ENCODE measurements around the gene NR2F1-AS1. TPM values are rescaled to one million over a fixed set of nuclear protein-coding genes. Genes with fewer than 3 reads are reported as not detected.

The NR2F1-AS1 gene
- total RNA-seq, 1 donor from 2014 or later = 19.0 TPM

DNA sequence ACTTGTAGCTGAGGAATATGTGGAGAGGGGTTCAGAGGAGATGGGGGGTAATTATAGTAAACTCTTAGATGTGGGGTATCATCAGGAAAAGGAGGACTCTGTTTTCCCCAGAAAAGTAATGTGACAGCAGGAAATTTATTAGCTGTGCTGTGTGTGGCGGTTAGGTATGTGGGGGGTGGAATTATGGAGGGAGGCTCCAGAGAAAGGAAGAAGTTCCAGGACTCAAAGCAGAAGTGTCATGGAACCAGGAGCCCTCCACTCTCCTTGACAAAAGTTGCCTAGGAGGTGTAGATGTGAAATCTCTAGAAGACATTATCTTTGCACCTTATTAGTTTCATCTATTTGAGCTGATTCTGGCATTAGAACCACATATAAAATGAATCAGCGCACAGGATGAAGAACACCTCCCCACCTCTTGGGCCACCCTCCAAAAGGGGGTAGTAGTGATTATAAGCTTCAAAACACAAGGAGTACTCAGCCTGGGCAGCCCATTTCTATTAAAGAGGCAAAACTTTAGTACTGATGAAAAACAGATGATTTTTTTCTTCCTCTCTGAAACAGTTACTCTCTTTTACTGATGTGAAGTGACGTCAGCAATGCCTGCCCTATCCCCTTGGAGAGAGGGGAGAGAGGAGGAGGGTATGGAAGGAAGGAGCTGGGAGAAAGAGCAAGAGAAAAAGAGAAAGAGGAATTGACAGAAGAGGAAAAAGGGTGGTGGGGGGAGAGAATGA is 20.2 kb upstream of the NR2F1-AS1 start:
- Mint-ChIP-seq H3K36me3 (no peaks in the 10 kb centered on the region), H3K4me3 (peak overlapping the region; percentile 83), H3K27ac (no peak overlapping the region), H3K27me3 (peaks cover 26% of the 10 kb centered on the region), H3K4me1 (ENCODE audit: unreplicated experiment) (peaks cover 27% of the 10 kb centered on the region), H3K9me3 (no peaks in the 10 kb centered on the region)
- no peak for DNase-seq (ENCODE audit: extremely low spot score, unreplicated experiment)
- TF ChIP-seq, protein P1, sequence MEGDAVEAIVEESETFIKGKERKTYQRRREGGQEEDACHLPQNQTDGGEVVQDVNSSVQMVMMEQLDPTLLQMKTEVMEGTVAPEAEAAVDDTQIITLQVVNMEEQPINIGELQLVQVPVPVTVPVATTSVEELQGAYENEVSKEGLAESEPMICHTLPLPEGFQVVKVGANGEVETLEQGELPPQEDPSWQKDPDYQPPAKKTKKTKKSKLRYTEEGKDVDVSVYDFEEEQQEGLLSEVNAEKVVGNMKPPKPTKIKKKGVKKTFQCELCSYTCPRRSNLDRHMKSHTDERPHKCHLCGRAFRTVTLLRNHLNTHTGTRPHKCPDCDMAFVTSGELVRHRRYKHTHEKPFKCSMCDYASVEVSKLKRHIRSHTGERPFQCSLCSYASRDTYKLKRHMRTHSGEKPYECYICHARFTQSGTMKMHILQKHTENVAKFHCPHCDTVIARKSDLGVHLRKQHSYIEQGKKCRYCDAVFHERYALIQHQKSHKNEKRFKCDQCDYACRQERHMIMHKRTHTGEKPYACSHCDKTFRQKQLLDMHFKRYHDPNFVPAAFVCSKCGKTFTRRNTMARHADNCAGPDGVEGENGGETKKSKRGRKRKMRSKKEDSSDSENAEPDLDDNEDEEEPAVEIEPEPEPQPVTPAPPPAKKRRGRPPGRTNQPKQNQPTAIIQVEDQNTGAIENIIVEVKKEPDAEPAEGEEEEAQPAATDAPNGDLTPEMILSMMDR (conservative IDR thresholded peaks at IDR 0.05) = no peak

DNA sequence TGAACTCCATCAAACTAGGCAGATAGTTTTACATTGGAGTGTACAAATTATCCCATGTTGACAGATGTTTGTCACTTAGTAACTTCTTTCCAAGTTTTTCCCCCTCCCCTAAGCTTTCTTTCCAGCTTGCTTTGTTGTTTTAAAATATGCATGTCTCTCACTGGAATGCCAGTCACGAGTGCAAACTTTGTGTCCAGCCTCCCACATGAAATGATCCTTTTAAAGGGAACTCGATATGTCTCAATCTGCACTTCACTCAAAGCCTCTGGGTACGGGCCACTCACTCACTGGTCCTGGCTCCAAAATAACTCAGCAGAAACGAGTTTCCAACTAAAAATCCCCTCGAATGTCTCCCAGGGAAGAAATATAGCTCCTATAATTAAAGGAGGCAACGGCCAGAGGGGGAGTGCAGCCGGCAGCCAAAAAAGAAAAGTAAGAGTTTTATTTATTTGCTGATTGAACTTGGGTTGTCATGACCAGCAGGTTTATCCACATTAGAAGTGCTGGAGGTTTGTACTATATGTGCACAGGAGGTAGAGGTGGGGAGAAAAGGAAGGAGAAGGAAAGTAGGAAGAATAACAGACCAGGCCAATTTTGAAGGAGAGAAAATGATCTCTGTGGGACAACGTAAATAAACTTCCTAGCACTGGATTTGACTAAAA is 19.5 kb upstream of the NR2F1-AS1 start:
- H3K27ac Mint-ChIP-seq = no peak overlapping the region
- H3K9me3 Mint-ChIP-seq = no peaks in the 10 kb centered on the region
- peaks cover 26% of the 10 kb centered on the region for H3K27me3 Mint-ChIP-seq
- TF ChIP-seq, protein P1 (conservative IDR thresholded peaks at IDR 0.05) = no peak
- DNase-seq (ENCODE audit: extremely low spot score, unreplicated experiment) = no peak
- H3K4me3 Mint-ChIP-seq = no peak overlapping the region
- peaks cover 7% of the 10 kb centered on the region for H3K36me3 Mint-ChIP-seq
- peaks cover 27% of the 10 kb centered on the region for H3K4me1 Mint-ChIP-seq (ENCODE audit: unreplicated experiment)

- Mint-ChIP-seq H3K27me3 (peaks cover 26% of the 10 kb centered on the region), H3K9me3 (no peaks in the 10 kb centered on the region), H3K27ac (no peak overlapping the region), H3K4me1 (ENCODE audit: unreplicated experiment) (peaks cover 17% of the 10 kb centered on the region), H3K4me3 (no peak overlapping the region), H3K36me3 (peaks cover 13% of the 10 kb centered on the region)
- TF ChIP-seq, protein P1 (conservative IDR thresholded peaks at IDR 0.05) = peak; percentile 57
- no peak for DNase-seq (ENCODE audit: extremely low spot score, unreplicated experiment)
Measured at GRCh38 chr5:93599399-93600120, 18.5 kb upstream of the NR2F1-AS1 start.

- no peaks in the 10 kb centered on the region for H3K9me3 Mint-ChIP-seq
- TF ChIP-seq, protein P1 (conservative IDR thresholded peaks at IDR 0.05) = no peak
- DNase-seq (ENCODE audit: extremely low spot score, unreplicated experiment) = no peak
- H3K4me3 Mint-ChIP-seq = no peak overlapping the region
- peaks cover 19% of the 10 kb centered on the region for H3K36me3 Mint-ChIP-seq
- H3K27ac Mint-ChIP-seq = no peak overlapping the region
- H3K4me1 Mint-ChIP-seq (ENCODE audit: unreplicated experiment) = peaks cover 16% of the 10 kb centered on the region
- H3K27me3 Mint-ChIP-seq = peaks cover 28% of the 10 kb centered on the region
Measured at GRCh38 chr5:93599001-93599379, 18.0 kb upstream of the NR2F1-AS1 start.

DNA sequence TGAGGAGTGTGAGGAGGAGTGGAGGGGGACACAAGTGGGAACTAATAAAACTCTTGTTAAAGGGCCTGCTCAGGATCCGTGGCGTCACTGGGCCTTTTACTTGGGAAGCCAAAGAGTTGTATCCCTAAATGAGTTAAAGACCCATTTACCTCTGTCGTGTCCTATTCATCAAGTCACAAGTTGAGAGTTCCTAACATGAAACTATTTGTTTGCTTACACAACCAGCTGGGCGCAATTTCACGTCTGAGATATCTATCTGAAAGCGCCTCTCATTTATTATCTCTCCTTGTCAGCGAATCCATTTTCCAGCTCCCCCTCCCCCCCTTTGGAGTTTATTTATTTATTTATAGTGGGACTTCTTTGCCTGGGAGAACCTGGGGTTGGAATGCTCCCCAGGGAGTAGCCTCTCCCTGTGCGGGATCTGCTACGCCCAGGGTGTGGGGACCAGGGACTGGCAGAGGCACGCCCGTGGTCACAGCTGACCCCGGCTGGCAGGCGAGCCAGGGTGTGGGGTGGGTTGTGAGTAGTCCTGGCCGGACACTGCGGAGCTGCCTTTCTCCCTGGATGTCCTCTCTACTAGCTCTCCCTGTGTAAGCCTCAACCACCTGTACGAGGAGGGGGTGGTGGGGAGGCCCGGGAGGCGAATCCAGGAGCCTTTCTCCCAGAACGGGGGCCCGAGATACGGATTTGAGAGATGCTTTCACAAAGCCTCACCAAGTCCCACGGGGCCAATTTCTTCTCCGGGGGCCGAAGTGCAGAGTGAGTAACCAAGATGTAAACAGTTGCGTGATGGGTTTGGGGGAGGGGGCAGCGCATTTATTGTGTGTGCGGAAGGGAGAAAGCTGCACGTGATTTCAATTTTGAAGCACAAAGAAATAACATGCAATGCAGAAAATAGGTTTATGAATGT is 17.3 kb upstream of the NR2F1-AS1 start:
- Mint-ChIP-seq H3K27me3 (peaks cover 34% of the 10 kb centered on the region), H3K4me1 (ENCODE audit: unreplicated experiment) (peaks cover 12% of the 10 kb centered on the region), H3K36me3 (peaks cover 25% of the 10 kb centered on the region), H3K4me3 (peak overlapping the region; percentile 59), H3K9me3 (no peaks in the 10 kb centered on the region), H3K27ac (no peak overlapping the region)
- TF ChIP-seq, protein P1 (conservative IDR thresholded peaks at IDR 0.05) = no peak
- DNase-seq (ENCODE audit: extremely low spot score, unreplicated experiment) = no peak

All from type B pancreatic cell (in vitro differentiated cells).